ENCODE data around the gene MPC1L.
"Not testable (repeated sequence)": the region's sequence is repeated elsewhere in the genome, so short reads cannot be mapped to it uniquely, and the experiment has no call there.

MPC1L gene

GRCh38 chrX:40580537-40581335 is 42.5 kb upstream of the MPC1L start, which contains the start of gene ATP6AP2:
Gene ATP6AP2, plus strand, starts transcription at chrX:40580970. Its CDS starts 96 bp downstream, at chrX:40581066.
- DNase-seq (ENCODE audit: low read depth) = peak; percentile 93
- no peak for TF ChIP-seq CTCF (IDR thresholded peaks at IDR 0.05; ENCODE audit: low read length, missing control alignments)
- peak within 1 kb of the TSS; percentile 76 for H3K4me3 ChIP-seq (replicated peaks; ENCODE audit: low read depth, low read length)

- peak overlapping the region; percentile 76 for H3K4me3 ChIP-seq (replicated peaks; ENCODE audit: low read depth, low read length)
- TF ChIP-seq CTCF (IDR thresholded peaks at IDR 0.05; ENCODE audit: low read length, missing control alignments) = no peak
- DNase-seq (ENCODE audit: low read depth) = peak; percentile 36
These were observed 41.8 kb upstream of the MPC1L start for GRCh38 chrX:40581336-40581920.

- DNase-seq (ENCODE audit: low read depth) = not testable (repeated sequence)
- peak overlapping the region; percentile 76 for H3K4me3 ChIP-seq (replicated peaks; ENCODE audit: low read depth, low read length)
These were observed 41.0 kb upstream of the MPC1L start for GRCh38 chrX:40582178-40582577.

- H3K4me3 ChIP-seq (replicated peaks; ENCODE audit: low read depth, low read length) = no peak overlapping the region
- DNase-seq (ENCODE audit: low read depth) = no peak
- TF ChIP-seq CTCF (IDR thresholded peaks at IDR 0.05; ENCODE audit: low read length, missing control alignments) = no peak
These were observed 40.4 kb upstream of the MPC1L start for GRCh38 chrX:40582811-40583210.

GRCh38 chrX:40587623-40588022 is 35.6 kb upstream of the MPC1L start:
- DNase-seq (ENCODE audit: low read depth) = not testable (repeated sequence)

GRCh38 chrX:40589616-40590321 is 33.5 kb upstream of the MPC1L start:
- H3K4me3 ChIP-seq (replicated peaks; ENCODE audit: low read depth, low read length); DNase-seq (ENCODE audit: low read depth): not testable (repeated sequence)

More at GRCh38 chrX:40587623-40588022, 35.6 kb upstream of the MPC1L start:
- H3K4me3 ChIP-seq (replicated peaks; ENCODE audit: low read depth, low read length) = not testable (repeated sequence)

- DNase-seq (ENCODE audit: low read depth) = no peak
- no peak overlapping the region for H3K4me3 ChIP-seq (replicated peaks; ENCODE audit: low read depth, low read length)
- no peak for TF ChIP-seq CTCF (IDR thresholded peaks at IDR 0.05; ENCODE audit: low read length, missing control alignments)
These were observed 19.8 kb upstream of the MPC1L start for GRCh38 chrX:40603446-40603845.

- DNase-seq (ENCODE audit: low read depth) = no peak
- TF ChIP-seq CTCF (IDR thresholded peaks at IDR 0.05; ENCODE audit: low read length, missing control alignments) = no peak
- H3K4me3 ChIP-seq (replicated peaks; ENCODE audit: low read depth, low read length) = no peak overlapping the region
These were observed 15.8 kb upstream of the MPC1L start for GRCh38 chrX:40607381-40607780.
